OCI-LY3 (cell line): ENCODE data around the gene STAP1.

ENCODE experiments used
- EZH2phosphoT487 ChIP-seq: fragments of 200-600 bp; shearing (Covaris generic); IDR thresholded peaks from 2 replicates; pipeline ENCODE4 v1.6.1; 2018; ENCODE audit warnings: antibody characterized with exemption, mixed run types, low read depth
- TF ChIP-seq, protein P1 (sequence below): fragments of 200-600, 300-600 bp; sonication (generic); IDR thresholded peaks from 2 replicates; pipeline ENCODE4 v1.5.1; 2014; ENCODE audit warnings: antibody characterized with exemption, low read length, low read depth

DNA sequence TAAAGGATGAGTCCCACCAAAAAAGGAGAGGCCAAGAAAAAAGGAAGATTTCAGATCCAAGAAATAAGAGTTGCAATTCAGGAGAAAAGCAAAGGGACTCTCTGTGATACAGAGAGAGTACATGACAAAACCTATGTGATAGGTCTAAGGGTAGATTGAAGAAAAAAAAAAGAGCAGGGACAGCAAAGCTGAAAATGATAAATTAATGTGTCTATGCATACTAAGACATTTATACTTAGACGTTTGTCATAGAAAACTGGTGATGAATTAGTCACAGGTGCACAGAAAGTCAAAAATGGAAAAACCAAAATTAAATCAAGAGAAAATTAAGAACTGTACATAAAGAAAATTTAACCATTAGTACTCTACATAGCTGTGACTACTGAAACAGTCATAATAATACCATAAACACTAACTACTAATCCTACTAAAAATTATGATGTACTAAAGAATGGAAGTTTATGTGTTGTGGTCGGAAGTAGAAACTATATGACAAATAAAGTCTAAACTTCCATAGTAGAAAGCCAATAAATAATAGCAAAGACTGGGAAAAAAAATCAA, 23.2 kb upstream of the STAP1 start:
- TF ChIP-seq, protein P1, sequence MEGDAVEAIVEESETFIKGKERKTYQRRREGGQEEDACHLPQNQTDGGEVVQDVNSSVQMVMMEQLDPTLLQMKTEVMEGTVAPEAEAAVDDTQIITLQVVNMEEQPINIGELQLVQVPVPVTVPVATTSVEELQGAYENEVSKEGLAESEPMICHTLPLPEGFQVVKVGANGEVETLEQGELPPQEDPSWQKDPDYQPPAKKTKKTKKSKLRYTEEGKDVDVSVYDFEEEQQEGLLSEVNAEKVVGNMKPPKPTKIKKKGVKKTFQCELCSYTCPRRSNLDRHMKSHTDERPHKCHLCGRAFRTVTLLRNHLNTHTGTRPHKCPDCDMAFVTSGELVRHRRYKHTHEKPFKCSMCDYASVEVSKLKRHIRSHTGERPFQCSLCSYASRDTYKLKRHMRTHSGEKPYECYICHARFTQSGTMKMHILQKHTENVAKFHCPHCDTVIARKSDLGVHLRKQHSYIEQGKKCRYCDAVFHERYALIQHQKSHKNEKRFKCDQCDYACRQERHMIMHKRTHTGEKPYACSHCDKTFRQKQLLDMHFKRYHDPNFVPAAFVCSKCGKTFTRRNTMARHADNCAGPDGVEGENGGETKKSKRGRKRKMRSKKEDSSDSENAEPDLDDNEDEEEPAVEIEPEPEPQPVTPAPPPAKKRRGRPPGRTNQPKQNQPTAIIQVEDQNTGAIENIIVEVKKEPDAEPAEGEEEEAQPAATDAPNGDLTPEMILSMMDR, result no peak
- TF ChIP-seq EZH2phosphoT487, result no peak
